GM12872 (cell line): Measurements from ENCODE around the gene BRD1.

ENCODE experiments used
- CTCF ChIP-seq: IDR thresholded peaks from 3 replicates; pipeline ENCODE4 v1.5.1; 2011; ENCODE audit warnings: low read depth, mild to moderate bottlenecking, low read length, moderate library complexity; ENCODE audit not compliant: insufficient read depth

The BRD1 gene

GRCh38 chr22:49785841-49786471, 41.7 kb downstream of the BRD1 start:
- TF ChIP-seq CTCF: no peak

GRCh38 chr22:49785046-49785521, 42.6 kb downstream of the BRD1 start:
- no peak for TF ChIP-seq CTCF

- TF ChIP-seq CTCF: no peak
These were observed 43.1 kb downstream of the BRD1 start for GRCh38 chr22:49784630-49784971.

- TF ChIP-seq CTCF: no peak
These were observed 43.6 kb downstream of the BRD1 start for GRCh38 chr22:49783926-49784629.

GRCh38 chr22:49783036-49783746, 44.5 kb downstream of the BRD1 start:
- no peak for TF ChIP-seq CTCF

GRCh38 chr22:49781289-49781782, 46.3 kb downstream of the BRD1 start:
- no peak for TF ChIP-seq CTCF

- no peak for TF ChIP-seq CTCF
These were observed 46.9 kb downstream of the BRD1 start for GRCh38 chr22:49780698-49781288.
